Muscle of arm (tissue), 12 donors: ENCODE results near the gene KCTD1. TPM values are rescaled to one million over a fixed set of nuclear protein-coding genes. Genes with fewer than 3 reads are reported as not detected.
A peak's percentile ranks its signal among the peaks of the same experiment; 100 is the strongest.

Experiments used
- DNase-seq: peaks from one replicate; pipeline ENCODE4 v3.0.0-alpha.2; 2013
- polyA plus RNA-seq, 12 donors: library from polyadenylated mRNA; unstranded; fragments of 120-200 nt; gene quantifications; one replicate each; pipeline ENCODE4 v1.2.1, GENCODE V29; 2013; ENCODE audit not compliant: insufficient read length in 12 of 12

Gene KCTD1
- polyA plus RNA-seq, 12 donors = 4.8 to 45.5 (median 5.6) TPM; not detected in 1

GRCh38 chr18:26429535-26430226 is 118.7 kb downstream of the KCTD1 start:
- DNase-seq = peak; percentile 31

GRCh38 chr18:26425148-26425531 is 123.2 kb downstream of the KCTD1 start:
- no peak for DNase-seq

- no peak for DNase-seq
Observed at GRCh38 chr18:26424428-26425147, 123.8 kb downstream of the KCTD1 start.

- DNase-seq = no peak
Observed at GRCh38 chr18:26422472-26423162, 125.7 kb downstream of the KCTD1 start.

- no peak for DNase-seq
Observed at GRCh38 chr18:26421931-26422330, 126.4 kb downstream of the KCTD1 start.

GRCh38 chr18:26421503-26421902 is 126.8 kb downstream of the KCTD1 start:
- no peak for DNase-seq

GRCh38 chr18:26419746-26420145 is 128.6 kb downstream of the KCTD1 start:
- no peak for DNase-seq

- DNase-seq = no peak
Observed at GRCh38 chr18:26418225-26418624, 130.1 kb downstream of the KCTD1 start.

- no peak for DNase-seq
Observed at GRCh38 chr18:26417190-26417589, 131.2 kb downstream of the KCTD1 start.

GRCh38 chr18:26416652-26417150 is 131.7 kb downstream of the KCTD1 start:
- no peak for DNase-seq

- no peak for DNase-seq
Observed at GRCh38 chr18:26415631-26416030, 132.7 kb downstream of the KCTD1 start.

- DNase-seq = no peak
Observed at GRCh38 chr18:26414901-26415440, 133.4 kb downstream of the KCTD1 start.

GRCh38 chr18:26409091-26409490 is 139.3 kb downstream of the KCTD1 start:
- no peak for DNase-seq

GRCh38 chr18:26407736-26408601 is 140.4 kb downstream of the KCTD1 start:
- DNase-seq = no peak

- no peak for DNase-seq
Observed at GRCh38 chr18:26406854-26407517, 141.4 kb downstream of the KCTD1 start.

GRCh38 chr18:26406324-26406723 is 142.0 kb downstream of the KCTD1 start:
- DNase-seq = no peak

- DNase-seq = no peak
Observed at GRCh38 chr18:26405190-26405801, 143.1 kb downstream of the KCTD1 start.
